Measurements from ENCODE around the gene SLC38A10.

DNA sequence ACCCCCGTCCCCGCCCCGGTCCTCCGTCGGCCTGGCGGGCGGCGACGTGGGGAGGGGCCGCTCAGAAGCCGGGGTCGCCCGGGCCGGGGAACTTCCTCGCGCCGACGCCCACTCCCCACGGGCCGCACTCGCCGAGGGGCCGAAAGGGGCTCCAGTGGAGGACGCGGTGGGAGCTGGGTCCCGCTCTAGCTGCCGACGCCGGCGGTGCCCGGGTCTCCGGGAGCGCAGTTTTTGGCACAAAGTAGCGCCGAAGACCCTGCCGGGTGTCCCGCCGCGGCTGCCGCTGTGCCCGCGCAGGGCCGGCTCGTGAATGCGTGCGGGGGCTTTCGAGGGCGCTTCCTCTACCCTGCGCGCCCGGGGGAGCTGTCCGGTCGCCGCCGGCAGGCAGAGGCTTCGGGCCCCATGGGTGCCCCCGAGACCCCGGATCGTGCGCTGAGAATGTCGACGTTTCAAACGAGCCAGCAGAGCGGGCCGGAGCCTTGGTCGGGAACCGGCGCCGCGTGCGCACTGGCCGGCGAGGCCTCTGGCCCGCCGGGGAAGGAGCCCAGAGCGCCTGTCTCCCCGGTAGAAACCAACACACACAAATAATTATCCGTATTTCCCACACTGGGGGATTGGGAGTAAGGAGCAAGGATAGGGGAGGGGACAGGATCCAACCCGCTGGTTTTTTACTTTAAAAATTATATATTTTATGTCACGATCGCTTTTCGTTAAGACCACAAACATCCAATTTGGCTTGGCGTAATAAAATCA lies 46.6 kb upstream of the SLC38A10 start:
- TF ChIP-seq, protein P1, sequence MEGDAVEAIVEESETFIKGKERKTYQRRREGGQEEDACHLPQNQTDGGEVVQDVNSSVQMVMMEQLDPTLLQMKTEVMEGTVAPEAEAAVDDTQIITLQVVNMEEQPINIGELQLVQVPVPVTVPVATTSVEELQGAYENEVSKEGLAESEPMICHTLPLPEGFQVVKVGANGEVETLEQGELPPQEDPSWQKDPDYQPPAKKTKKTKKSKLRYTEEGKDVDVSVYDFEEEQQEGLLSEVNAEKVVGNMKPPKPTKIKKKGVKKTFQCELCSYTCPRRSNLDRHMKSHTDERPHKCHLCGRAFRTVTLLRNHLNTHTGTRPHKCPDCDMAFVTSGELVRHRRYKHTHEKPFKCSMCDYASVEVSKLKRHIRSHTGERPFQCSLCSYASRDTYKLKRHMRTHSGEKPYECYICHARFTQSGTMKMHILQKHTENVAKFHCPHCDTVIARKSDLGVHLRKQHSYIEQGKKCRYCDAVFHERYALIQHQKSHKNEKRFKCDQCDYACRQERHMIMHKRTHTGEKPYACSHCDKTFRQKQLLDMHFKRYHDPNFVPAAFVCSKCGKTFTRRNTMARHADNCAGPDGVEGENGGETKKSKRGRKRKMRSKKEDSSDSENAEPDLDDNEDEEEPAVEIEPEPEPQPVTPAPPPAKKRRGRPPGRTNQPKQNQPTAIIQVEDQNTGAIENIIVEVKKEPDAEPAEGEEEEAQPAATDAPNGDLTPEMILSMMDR (conservative IDR thresholded peaks at IDR 0.05; ENCODE audit: low read depth, low read length) = no peak
- TF ChIP-seq FOS (IDR thresholded peaks at IDR 0.05; ENCODE audit: low read depth, low read length) (no peak), RFX5 (IDR thresholded peaks at IDR 0.05; ENCODE audit: low read depth, low read length) (no peak), POLR2A (IDR thresholded peaks at IDR 0.05; ENCODE audit: low read depth, low read length) (no peak), SMC3 (IDR thresholded peaks at IDR 0.05; ENCODE audit: low read depth, low read length) (no peak)

All from IMR-90 (cell line).